Measurements from ENCODE around the gene PLEKHG3.

PLEKHG3 gene

DNA sequence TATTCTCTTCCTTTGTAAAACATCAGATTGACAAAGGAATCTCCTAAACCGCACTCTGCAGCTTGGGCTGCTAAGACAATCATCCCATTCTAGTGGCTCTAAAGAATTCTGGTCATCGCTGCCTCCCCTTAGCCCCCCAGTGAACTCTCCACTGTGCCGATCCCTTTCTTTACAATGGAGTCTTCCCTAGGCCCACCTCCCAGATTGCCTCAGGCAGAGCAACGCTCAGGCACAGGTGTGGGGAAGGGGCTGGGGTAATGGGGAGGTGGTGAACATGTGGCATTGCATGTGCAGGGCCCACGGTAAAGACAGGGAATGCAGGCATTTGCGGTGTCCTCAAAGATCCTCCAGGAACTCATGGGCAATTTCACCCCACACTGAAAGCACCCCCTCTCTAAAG, 86.3 kb downstream of the PLEKHG3 start:
- no peak for DNase-seq

DNA sequence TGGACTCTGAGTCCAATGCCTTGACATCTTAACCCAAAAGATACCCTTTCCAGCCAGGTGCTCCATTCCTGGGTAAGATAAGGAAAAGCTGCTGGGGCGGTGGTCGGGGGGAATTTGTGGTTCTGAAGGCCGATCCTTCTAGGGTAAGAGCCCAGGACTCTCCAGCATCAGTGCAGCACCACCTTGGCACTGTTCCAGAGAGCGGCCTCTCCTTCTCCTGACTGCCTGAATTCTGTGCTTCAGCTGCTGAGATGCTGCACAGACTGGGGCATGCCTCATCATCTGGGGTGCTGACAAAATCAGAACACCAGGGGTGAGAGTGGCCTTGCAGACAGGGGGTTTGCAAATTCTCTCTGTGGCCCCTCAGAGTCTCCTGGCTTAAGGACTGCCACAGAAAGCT, 88.0 kb downstream of the PLEKHG3 start:
- no peak for DNase-seq

DNA sequence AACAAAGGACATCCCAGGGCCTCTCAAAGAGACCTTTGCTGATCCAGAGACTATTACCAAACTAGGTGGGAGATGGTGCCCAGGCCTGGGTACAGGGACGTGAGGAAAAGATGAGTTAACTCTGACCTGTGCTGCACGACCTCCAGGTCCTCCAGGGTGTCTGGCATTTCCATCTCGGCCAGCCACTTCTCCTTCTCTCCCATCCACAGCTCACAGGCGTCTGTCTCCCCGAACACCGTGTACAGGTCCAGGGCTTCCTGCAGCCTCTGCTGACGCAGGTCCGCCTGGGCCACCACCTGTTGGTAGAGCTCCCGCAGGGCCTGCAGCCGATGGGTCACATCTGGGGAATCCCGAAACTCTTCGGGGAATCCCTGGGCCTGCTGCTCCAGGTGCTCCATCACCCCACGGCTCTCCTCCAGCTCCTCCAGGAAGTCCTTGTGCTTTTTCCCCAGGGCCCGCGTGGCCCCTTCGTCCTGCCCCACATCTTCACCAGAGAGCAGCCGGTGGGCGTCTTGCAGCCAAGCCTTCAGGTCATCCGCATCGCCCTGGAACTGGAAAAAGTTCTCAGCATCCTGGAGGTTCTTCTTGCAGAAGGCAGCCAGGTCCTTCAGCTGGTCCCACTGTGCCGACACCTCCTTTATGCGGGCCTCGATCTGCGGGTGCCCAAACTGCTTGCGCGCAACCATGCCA, 88.8 kb downstream of the PLEKHG3 start:
- DNase-seq = no peak

DNA sequence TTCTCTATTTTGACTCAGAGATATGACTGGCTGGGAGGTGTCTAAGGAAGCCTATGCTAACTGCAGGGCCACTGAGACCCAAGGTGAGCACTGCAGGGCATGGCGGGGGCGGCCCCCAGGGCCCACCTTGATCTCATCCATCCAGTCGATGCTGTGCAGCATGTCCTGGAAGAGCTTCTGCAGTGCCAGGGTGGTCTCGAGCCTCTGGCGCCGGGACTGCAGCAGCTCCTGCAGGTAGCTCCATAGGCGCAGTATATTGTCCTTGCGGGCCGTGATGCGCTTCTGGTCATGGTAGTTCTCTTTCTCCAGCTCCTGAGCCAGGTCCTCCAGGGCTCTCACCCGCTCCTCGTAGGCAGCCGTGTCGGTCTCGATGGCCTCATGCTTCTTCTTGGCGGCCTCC, 91.0 kb downstream of the PLEKHG3 start:
- no peak for DNase-seq

DNA sequence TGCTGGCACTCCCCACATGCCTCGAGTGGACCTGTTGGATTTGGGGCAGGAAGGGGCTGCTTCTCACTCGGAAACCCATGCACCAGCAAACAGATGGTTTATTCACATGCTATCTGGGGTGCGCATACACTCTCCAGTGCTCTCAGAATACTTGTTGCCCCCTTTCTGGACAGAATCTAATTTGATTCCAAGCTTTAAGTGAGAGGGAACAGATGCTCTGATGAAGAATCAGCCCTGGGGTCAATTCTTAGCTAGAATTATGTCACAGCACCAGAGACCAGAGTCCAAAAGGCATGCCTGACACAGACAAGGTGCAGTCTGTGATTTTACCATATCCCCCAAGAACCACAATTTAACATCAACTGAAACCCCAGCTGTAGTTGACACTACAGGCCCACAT, 91.7 kb downstream of the PLEKHG3 start:
- DNase-seq = no peak

DNA sequence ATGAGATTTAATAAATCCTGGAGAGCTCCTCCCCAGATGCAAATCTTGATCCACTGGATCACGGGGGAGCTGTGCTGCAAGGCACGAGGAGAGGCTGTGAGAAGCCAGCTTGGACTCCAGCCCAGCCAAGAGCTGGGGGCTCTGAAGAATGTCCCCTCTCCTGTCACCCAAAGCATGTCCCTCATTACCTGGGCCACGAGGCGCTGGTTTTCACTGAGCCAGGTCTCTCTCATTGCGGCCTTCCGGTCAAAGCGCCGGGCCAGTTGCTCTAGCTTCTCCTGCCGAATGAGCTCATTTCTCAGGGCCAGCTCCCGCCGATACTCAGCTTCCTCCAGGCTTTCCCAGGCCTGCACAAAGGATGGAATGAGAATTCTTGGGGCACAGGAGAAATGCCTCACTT, 92.1 kb downstream of the PLEKHG3 start:
- DNase-seq = no peak

DNA sequence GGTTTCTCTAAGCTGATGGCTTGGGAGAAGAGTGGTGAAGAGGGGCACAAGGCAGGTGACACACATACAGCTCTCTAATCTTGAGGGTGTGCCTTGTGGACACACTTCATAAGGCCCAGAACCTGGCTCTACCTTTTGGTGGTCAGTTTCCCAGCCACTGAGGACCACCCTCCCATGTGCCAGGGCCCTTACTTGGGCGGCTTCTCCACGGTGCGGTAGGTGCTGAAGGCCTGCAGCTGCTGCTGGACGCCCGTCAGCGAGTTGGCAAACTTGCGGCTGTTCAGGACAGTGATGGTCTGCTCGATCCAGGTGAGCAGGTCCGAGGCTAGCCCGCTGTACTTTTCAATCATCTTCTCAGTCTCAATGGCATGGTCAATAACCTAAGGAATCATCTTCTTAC, 95.3 kb downstream of the PLEKHG3 start:
- no peak for DNase-seq
